MCF 10A (cell line): ENCODE results near the gene APAF1. TPM values are rescaled to one million over a fixed set of nuclear protein-coding genes. Genes with fewer than 3 reads are reported as not detected.
A peak's percentile ranks its signal among the peaks of the same experiment; 100 is the strongest.
"Not testable (repeated sequence)": the region's sequence is repeated elsewhere in the genome, so short reads cannot be mapped to it uniquely, and the experiment has no call there.

Source experiments
- BruUV-seq: library from RNA; stranded (reverse); fragments of 400-500 nt; replicated peaks from 2 replicates; lab custom pipeline; 2021; lab: Mats Ljungman, UMichigan
- CTCF ChIA-PET: fragments of 300-600 bp; sonication (Branson Sonifier 250); formaldehyde crosslinking; extraction: SDS; loops from one replicate; lab custom pipeline; 2021; ENCODE audit warnings: antibody characterized with exemption, inconsistent platforms; lab: Yijun Ruan, JAX
- POLR2A ChIA-PET: fragments of 300-600, 350-650 bp; sonication (Branson Sonifier 250); formaldehyde crosslinking; extraction: SDS; loops from one replicate; lab custom pipeline; 2020; ENCODE audit warnings: antibody characterized with exemption, inconsistent platforms; lab: Yijun Ruan, JAX
- DNase-seq: peaks from one replicate; pipeline ENCODE4 v3.0.0-alpha.2; 2018; ENCODE audit not compliant: unreplicated experiment
- H3K27ac Mint-ChIP-seq: one replicate; pipeline ENCODE4 v1.8.0; 2022; ENCODE audit warnings: mild to moderate bottlenecking, low read depth, mixed read lengths; ENCODE audit not compliant: unreplicated experiment
- H3K27me3 Mint-ChIP-seq: one replicate; pipeline ENCODE4 v1.8.0; 2022; ENCODE audit warnings: mixed read lengths; ENCODE audit not compliant: insufficient read depth, unreplicated experiment
- H3K36me3 Mint-ChIP-seq: one replicate; pipeline ENCODE4 v1.8.0; 2022; ENCODE audit warnings: mild to moderate bottlenecking, moderate library complexity, mixed read lengths; ENCODE audit not compliant: insufficient read depth, unreplicated experiment
- H3K4me1 Mint-ChIP-seq: one replicate; pipeline ENCODE4 v1.8.0; 2022; ENCODE audit warnings: mixed read lengths; ENCODE audit not compliant: insufficient read depth, unreplicated experiment
- H3K4me3 Mint-ChIP-seq: one replicate; pipeline ENCODE4 v1.8.0; 2022; ENCODE audit warnings: mild to moderate bottlenecking, moderate library complexity, mixed read lengths; ENCODE audit not compliant: unreplicated experiment
- H3K9me3 Mint-ChIP-seq: one replicate; pipeline ENCODE4 v1.8.0; 2022; ENCODE audit warnings: mixed read lengths; ENCODE audit not compliant: unreplicated experiment
- CTCF ChIP-seq: fragments of 200-600 bp; IDR thresholded peaks from one replicate; pipeline ENCODE4 v1.8.0; 2022; ENCODE audit warnings: antibody characterized with exemption, mild to moderate bottlenecking; ENCODE audit not compliant: unreplicated experiment
- intact Hi-C: fragments of 100-400 bp; cut with micrococcal nuclease; formaldehyde crosslinking; loops from 2 replicates; pipeline ENCODE4 v1.14.1; 2022
- total RNA-seq: library from RNA; stranded (reverse); gene quantifications from 2 replicates; pipeline ENCODE4 v1.2.3, GENCODE V29; 2022

The APAF1 gene
- total RNA-seq, 1 experiment from 2014 or later: 5.9 TPM

GRCh38 chr12:98754095-98754494 is 109.0 kb downstream of the APAF1 start:
- no TSS peak for BruUV-seq
- Mint-ChIP-seq H3K27me3 (no peaks in the 10 kb centered on the region), H3K9me3 (no peaks in the 10 kb centered on the region), H3K4me3 (no peak overlapping the region), H3K36me3 (peaks cover 6% of the 10 kb centered on the region), H3K4me1 (peaks cover 8% of the 10 kb centered on the region), H3K27ac (no peak overlapping the region)
- ChIA-PET POLR2A (no interaction called here), CTCF (interaction anchor here (0.6 to 1.1 kb wide), 2 partner anchors 230 to 245 kb away, joined by 3 to 4 read pairs; no protein-coding TSS in a partner anchor)
- peak; percentile 49 for DNase-seq
- intact Hi-C loops: no loop called here
- TF ChIP-seq CTCF: no peak

GRCh38 chr12:98755855-98756254 is 110.8 kb downstream of the APAF1 start:
- H3K27me3 Mint-ChIP-seq, H3K36me3 Mint-ChIP-seq, POLR2A ChIA-PET, intact Hi-C loops, H3K9me3 Mint-ChIP-seq, H3K4me3 Mint-ChIP-seq, H3K4me1 Mint-ChIP-seq, BruUV-seq: not testable (repeated sequence)
- DNase-seq: peak; percentile 75
- CTCF ChIA-PET: interaction anchor here (0.6 kb wide), 1 partner anchor 15 kb away, joined by 3 read pairs; no protein-coding TSS in a partner anchor
- H3K27ac Mint-ChIP-seq: peak overlapping the region; percentile 7

GRCh38 chr12:98757455-98757854 is 112.4 kb downstream of the APAF1 start:
- ChIA-PET POLR2A (no interaction called here), CTCF (interaction anchor here (0.5 to 0.7 kb wide), 2 partner anchors 14 to 331 kb away, joined by 3 to 4 read pairs; no protein-coding TSS in a partner anchor)
- Mint-ChIP-seq H3K9me3 (no peaks in the 10 kb centered on the region), H3K4me1 (peaks cover 8% of the 10 kb centered on the region), H3K36me3 (peaks cover 6% of the 10 kb centered on the region), H3K27ac (no peak overlapping the region), H3K27me3 (no peaks in the 10 kb centered on the region), H3K4me3 (no peak overlapping the region)
- TF ChIP-seq CTCF: no peak
- BruUV-seq: no TSS peak
- intact Hi-C loops: no loop called here
- DNase-seq: no peak

- intact Hi-C loops: no loop called here
- ChIA-PET CTCF (no interaction called here), POLR2A (no interaction called here)
- Mint-ChIP-seq H3K36me3 (peaks cover 6% of the 10 kb centered on the region), H3K9me3 (no peaks in the 10 kb centered on the region), H3K4me3 (no peak overlapping the region), H3K27me3 (no peaks in the 10 kb centered on the region), H3K27ac (no peak overlapping the region), H3K4me1 (peaks cover under 1% of the 10 kb centered on the region)
- BruUV-seq: no TSS peak
- no peak for DNase-seq
- TF ChIP-seq CTCF: no peak
Observed at GRCh38 chr12:98758331-98758730, 113.2 kb downstream of the APAF1 start.

- BruUV-seq: no TSS peak
- H3K9me3 Mint-ChIP-seq: no peaks in the 10 kb centered on the region
Observed at GRCh38 chr12:98763656-98764055, 118.6 kb downstream of the APAF1 start.

More at GRCh38 chr12:98763656-98764055, 118.6 kb downstream of the APAF1 start:
- Mint-ChIP-seq H3K4me1 (no peaks in the 10 kb centered on the region), H3K36me3 (no peaks in the 10 kb centered on the region), H3K27ac (no peak overlapping the region), H3K4me3 (no peak overlapping the region), H3K27me3 (no peaks in the 10 kb centered on the region)
- ChIA-PET POLR2A (no interaction called here), CTCF (no interaction called here)
- TF ChIP-seq CTCF: no peak
- DNase-seq: no peak
- intact Hi-C loops: no loop called here
